Measurements from ENCODE around the gene FOXE1. TPM values are rescaled to one million over a fixed set of nuclear protein-coding genes. Genes with fewer than 3 reads are reported as not detected.
A peak's percentile ranks its signal among the peaks of the same experiment; 100 is the strongest.

The FOXE1 gene
- total and polyA plus RNA-seq, 2 experiments from 2014 or later, result 0.45 TPM; not detected in 1

DNA sequence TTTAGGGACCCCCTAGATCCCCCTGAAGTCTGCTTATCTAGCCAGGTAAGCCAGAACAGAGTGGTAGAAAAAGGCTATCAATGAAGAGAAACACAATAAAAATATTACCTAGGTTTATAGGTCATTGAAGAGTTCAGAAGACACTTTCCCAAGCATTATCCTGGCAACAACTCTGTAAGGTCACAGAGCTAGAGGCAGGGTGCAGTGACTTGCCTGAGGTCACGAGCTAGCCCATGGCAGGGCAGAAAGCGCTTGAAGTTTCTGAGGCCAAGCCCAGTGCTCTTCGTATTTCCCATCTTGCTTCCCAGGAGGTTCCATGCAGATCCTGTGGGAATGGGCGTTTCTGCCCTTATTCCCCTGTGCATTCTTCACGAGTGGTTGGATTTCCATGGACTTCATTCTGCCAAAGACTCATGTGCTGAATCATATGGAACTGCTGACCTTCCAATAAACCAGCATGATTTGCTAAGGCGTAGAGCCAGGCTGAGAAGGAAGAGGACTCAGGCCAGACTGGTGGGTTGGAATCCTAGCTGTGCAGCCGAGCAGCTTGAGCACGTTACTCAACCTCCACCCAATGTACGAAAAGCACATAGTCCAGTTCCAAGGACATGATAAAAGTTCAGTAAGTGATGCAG, 47.2 kb downstream of the FOXE1 start:
- no peaks in the 10 kb centered on the region for H3K9me2 ChIP-seq (ENCODE audit: insufficient read depth)
- TF ChIP-seq JUNB (IDR thresholded peaks at IDR 0.05; ENCODE audit: unreplicated experiment) (no peak), EZH2phosphoT487 (IDR thresholded peaks at IDR 0.05; ENCODE audit: unreplicated experiment) (no peak), POLR2AphosphoS5 (IDR thresholded peaks at IDR 0.05; ENCODE audit: low read depth) (no peak), CREB1 (CRISPR knock-in tag; IDR thresholded peaks at IDR 0.05; ENCODE audit: low read depth) (no peak)
- TF ChIP-seq, protein P1, sequence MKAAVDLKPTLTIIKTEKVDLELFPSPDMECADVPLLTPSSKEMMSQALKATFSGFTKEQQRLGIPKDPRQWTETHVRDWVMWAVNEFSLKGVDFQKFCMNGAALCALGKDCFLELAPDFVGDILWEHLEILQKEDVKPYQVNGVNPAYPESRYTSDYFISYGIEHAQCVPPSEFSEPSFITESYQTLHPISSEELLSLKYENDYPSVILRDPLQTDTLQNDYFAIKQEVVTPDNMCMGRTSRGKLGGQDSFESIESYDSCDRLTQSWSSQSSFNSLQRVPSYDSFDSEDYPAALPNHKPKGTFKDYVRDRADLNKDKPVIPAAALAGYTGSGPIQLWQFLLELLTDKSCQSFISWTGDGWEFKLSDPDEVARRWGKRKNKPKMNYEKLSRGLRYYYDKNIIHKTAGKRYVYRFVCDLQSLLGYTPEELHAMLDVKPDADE (IDR thresholded peaks at IDR 0.05), result no peak
- H3K27ac Mint-ChIP-seq, result no peak overlapping the region
- H2AFZ ChIP-seq, result no peak overlapping the region
- no peaks in the 10 kb centered on the region for H3K36me3 ChIP-seq (ENCODE audit: insufficient read depth)
- H3K9me3 Mint-ChIP-seq, result no peaks in the 10 kb centered on the region
- no peak for DNase-seq (ENCODE audit: low spot score)
- H3K36me3 Mint-ChIP-seq (ENCODE audit: low read depth), result no peaks in the 10 kb centered on the region
- no peak overlapping the region for H3K4me3 Mint-ChIP-seq
- no peaks in the 10 kb centered on the region for H3K27me3 ChIP-seq (ENCODE audit: insufficient read depth)
- no peaks in the 10 kb centered on the region; the same call in 1 of the 2 replicates for H4K20me1 ChIP-seq (replicated peaks; ENCODE audit: insufficient read depth)
- H3K4me1 Mint-ChIP-seq, result no peaks in the 10 kb centered on the region; the same call in 2 of the 3 replicates
- no peaks in the 10 kb centered on the region for H3F3A ChIP-seq (replicated peaks; ENCODE audit: low read depth)
- H3K4me2 ChIP-seq, result no peak overlapping the region
- H3K27me3 Mint-ChIP-seq (ENCODE audit: insufficient read depth, low read depth, poor library complexity), result no peaks in the 10 kb centered on the region
- H3K27ac ChIP-seq (ENCODE audit: low read depth), result no peak overlapping the region
- no peak overlapping the region for H3K4me3 ChIP-seq
- no peaks in the 10 kb centered on the region for H3K4me1 ChIP-seq (ENCODE audit: insufficient read depth)
- H3K79me2 ChIP-seq (replicated peaks; ENCODE audit: insufficient read depth), result no peaks in the 10 kb centered on the region
- ATAC-seq, result no peak

DNA sequence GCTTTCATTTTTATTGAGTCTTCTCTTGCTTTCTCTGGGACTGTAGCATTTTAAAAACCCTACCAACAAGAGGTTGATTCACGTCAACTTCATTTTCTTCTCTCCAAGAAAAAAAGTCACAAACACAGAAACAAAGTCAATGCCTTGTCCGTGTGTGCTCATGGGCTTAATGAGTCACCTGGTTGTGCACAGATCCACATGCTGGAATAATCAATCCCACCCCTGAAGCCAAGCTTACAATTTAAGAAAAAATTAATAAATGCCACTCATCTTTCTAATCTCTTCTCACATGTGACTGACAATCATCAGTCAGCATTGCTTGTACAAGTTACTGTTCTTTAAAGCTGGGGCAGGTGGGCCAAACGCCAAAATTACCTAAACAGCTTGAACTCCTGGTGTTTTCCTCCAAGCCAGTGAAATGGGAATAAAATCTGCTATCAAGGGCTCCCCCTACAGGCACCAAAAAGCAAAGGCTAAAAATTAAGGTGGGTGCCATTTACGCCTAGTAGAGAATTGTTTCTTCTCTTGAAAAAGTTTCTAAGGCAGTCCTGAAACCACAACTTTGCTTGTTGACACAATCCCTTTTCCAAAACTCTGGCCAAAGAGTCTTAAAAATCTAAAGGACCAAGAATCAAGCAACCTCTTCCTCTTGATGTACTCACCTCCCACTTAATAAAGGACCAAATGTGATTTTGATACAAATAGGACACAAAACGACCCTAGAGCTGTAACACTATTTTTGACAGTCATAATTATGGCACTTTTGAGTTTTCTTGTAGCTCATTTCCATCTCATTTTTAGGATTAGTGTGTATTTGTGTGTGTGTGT, 47.9 kb downstream of the FOXE1 start:
- ATAC-seq (peak; percentile 68; the same call in 2 of the 3 replicates), DNase-seq (ENCODE audit: low spot score) (peak; percentile 68)
- Histone ChIP-seq H3K4me3 (no peak overlapping the region), H3K36me3 (ENCODE audit: insufficient read depth) (no peaks in the 10 kb centered on the region), H3K27ac (ENCODE audit: low read depth) (no peak overlapping the region), H3F3A (replicated peaks; ENCODE audit: low read depth) (no peaks in the 10 kb centered on the region), H2AFZ (no peak overlapping the region), H3K4me1 (ENCODE audit: insufficient read depth) (no peaks in the 10 kb centered on the region), H3K4me2 (no peak overlapping the region), H3K79me2 (replicated peaks; ENCODE audit: insufficient read depth) (no peaks in the 10 kb centered on the region), H3K9me2 (ENCODE audit: insufficient read depth) (no peaks in the 10 kb centered on the region), H3K27me3 (ENCODE audit: insufficient read depth) (no peaks in the 10 kb centered on the region), H4K20me1 (replicated peaks; ENCODE audit: insufficient read depth) (no peaks in the 10 kb centered on the region; the same call in 1 of the 2 replicates)
- Mint-ChIP-seq H3K27me3 (ENCODE audit: insufficient read depth, low read depth, poor library complexity) (no peaks in the 10 kb centered on the region), H3K27ac (no peak overlapping the region), H3K9me3 (no peaks in the 10 kb centered on the region), H3K36me3 (ENCODE audit: low read depth) (no peaks in the 10 kb centered on the region), H3K4me3 (no peak overlapping the region), H3K4me1 (no peaks in the 10 kb centered on the region; the same call in 2 of the 3 replicates)
- TF ChIP-seq, protein P2, sequence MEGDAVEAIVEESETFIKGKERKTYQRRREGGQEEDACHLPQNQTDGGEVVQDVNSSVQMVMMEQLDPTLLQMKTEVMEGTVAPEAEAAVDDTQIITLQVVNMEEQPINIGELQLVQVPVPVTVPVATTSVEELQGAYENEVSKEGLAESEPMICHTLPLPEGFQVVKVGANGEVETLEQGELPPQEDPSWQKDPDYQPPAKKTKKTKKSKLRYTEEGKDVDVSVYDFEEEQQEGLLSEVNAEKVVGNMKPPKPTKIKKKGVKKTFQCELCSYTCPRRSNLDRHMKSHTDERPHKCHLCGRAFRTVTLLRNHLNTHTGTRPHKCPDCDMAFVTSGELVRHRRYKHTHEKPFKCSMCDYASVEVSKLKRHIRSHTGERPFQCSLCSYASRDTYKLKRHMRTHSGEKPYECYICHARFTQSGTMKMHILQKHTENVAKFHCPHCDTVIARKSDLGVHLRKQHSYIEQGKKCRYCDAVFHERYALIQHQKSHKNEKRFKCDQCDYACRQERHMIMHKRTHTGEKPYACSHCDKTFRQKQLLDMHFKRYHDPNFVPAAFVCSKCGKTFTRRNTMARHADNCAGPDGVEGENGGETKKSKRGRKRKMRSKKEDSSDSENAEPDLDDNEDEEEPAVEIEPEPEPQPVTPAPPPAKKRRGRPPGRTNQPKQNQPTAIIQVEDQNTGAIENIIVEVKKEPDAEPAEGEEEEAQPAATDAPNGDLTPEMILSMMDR (conservative IDR thresholded peaks at IDR 0.05; ENCODE audit: low read depth in 2 of 2), result peak; percentile 70 to 86
- TF ChIP-seq NANOG (IDR thresholded peaks at IDR 0.05; ENCODE audit: borderline replicate concordance), result no peak
